Adrenal gland (tissue), 12 donors: ENCODE results near the gene SOHLH2. TPM values are rescaled to one million over a fixed set of nuclear protein-coding genes. Genes with fewer than 3 reads are reported as not detected.
A peak's percentile ranks its signal among the peaks of the same experiment; 100 is the strongest.

Source experiments
- DNase-seq, 7 donors: peaks; one replicate each; pipeline ENCODE4 v3.0.0-alpha.2; 2019 to 2020
- H3K27ac ChIP-seq, 5 donors: fragments of 200-600 bp; sonication (generic) in 4 of 5; 1 replicate in 3 of 5; 2 replicates in 2 of 5; pipeline versions ENCODE4 v1.5.1 to v1.8.0; 2016 to 2020; ENCODE audit warnings: mild to moderate bottlenecking in 1 of 5
- H3K27me3 ChIP-seq: fragments of 200-600 bp; 2 replicates; pipeline ENCODE4 v1.8.0; 2021
- H3K36me3 ChIP-seq, 2 donors: fragments of 200-600 bp; replicated peaks in 1 of 2; 1 replicate in 1 of 2; 2 replicates in 1 of 2; pipeline versions ENCODE4 v1.5.1 to v1.8.0; 2018 to 2022
- H3K4me1 ChIP-seq, 2 donors: fragments of 200-600 bp; replicated peaks in 1 of 2; 1 replicate in 1 of 2; 2 replicates in 1 of 2; pipeline versions ENCODE4 v1.5.1 to v1.8.0; 2018 to 2021
- H3K4me3 ChIP-seq, 4 donors: fragments of 200-600 bp; sonication (generic) in 3 of 4; one replicate each; pipeline ENCODE4 v1.5.1; 2016 to 2018
- H3K9me3 ChIP-seq, 3 donors: fragments of 200-600 bp; sonication (generic) in 1 of 3; replicated peaks in 1 of 3; 1 replicate in 2 of 3; 2 replicates in 1 of 3; pipeline versions ENCODE4 v1.5.1 to v1.8.0; 2016 to 2021
- POLR2A ChIP-seq, 2 donors: fragments of 450-650 bp; IDR thresholded peaks; one replicate each; pipeline ENCODE4 v1.6.1; 2017; ENCODE audit warnings: antibody characterized with exemption in 2 of 2, mild to moderate bottlenecking in 2 of 2, moderate library complexity in 1 of 2
- WGBS, 4 donors: extraction: QIAGEN DNeasy Blood & Tissue Kit in 2 of 4; methylation state at CpG; one replicate each; pipeline versions ENCODE4 v1.1.5 to v1.1.7; 2013 to 2017; 5-methylcytosine and 5-hydroxymethylcytosine counted together
- intact Hi-C, 2 donors: fragments of 100-400 bp; cut with DNase I; formaldehyde crosslinking; loops; one replicate each; pipeline versions ENCODE4 v1.14.1 to v1.15.0; 2022 to 2023
- polyA plus RNA-seq, 3 donors: library from polyadenylated mRNA; stranded (reverse); fragments of 200-250 nt in 2 of 3; fragments of 350-450 nt in 1 of 3; fragmentation: Illumina TruSeq in 1 of 3; extraction: RNeasy Lipid Tissue Mini Kit (QIAGEN cat#74804) in 1 of 3; gene quantifications; one replicate each; pipeline ENCODE4 v1.2.3, GENCODE V29; 2013 to 2014
- total RNA-seq, 9 donors: library from RNA; depleted of rRNA in 4 of 9; stranded (reverse); fragments of >200 nt in 4 of 9; fragments of 120-200 nt in 1 of 9; fragmentation: NEBNext Ultra II Directional in 1 of 9; extraction: Animal tissue kit (Norgen Biotek cat#: 25700) in 1 of 9; gene quantifications; one replicate each; pipeline versions ENCODE4 v1.1.0 to v1.2.4, GENCODE V29; 2013 to 2023
- TF ChIP-seq, protein P1 (sequence below), 6 experiments: fragments of 450-650 bp in 4 of 6; fragments of 200-600 bp in 2 of 6; sonication (generic) in 1 of 6; IDR thresholded peaks; 1 replicate in 5 of 6; 2 replicates in 1 of 6; pipeline versions ENCODE4 v1.5.1 to v1.8.0; 2016 to 2021; ENCODE audit warnings: antibody characterized with exemption in 6 of 6, mild to moderate bottlenecking in 2 of 6, moderate library complexity in 1 of 6
- donor health status: healthy with polysubstance abuse.
- donor health status: Bipolar disorder and iron deficiency.
- donor health status: DM: yes; HTN: yes; CAD: no.
- donor health status: DM: no; HTN: no; CAD: no.
- donor health status: DM: no; HTN: no; CAD: no.
- donor health status: DM: yes; HTN: yes; CAD: no.

The SOHLH2 gene
- total and polyA plus RNA-seq, 12 donors: 0.18 to 1.6 (median 0.67) TPM; not detected in 3

DNA sequence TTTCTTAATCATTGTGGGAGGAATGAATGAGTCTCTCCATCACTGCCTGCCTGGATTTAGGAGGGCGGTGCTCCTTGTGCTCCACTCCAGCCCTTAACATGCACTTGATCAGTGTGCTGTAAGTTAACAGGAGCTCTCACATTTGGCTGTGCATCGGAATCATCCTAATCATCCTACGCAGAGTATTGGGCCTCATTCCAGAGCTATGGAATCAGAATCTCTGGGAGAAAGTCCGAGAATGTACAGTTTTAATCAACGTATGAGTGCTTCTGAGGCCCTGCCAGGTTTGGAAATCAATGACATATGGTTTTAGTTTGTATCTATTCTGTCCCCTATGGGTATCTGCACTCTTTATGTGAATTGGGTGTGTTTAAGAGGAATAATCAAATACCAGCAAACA, 48.3 kb downstream of the SOHLH2 start:
- Histone ChIP-seq H3K36me3 (no peaks in the 10 kb centered on the region), H3K27me3 (no peaks in the 10 kb centered on the region), H3K9me3 (no peaks in the 10 kb centered on the region), H3K4me3 (no peak overlapping the region), H3K27ac (no peak overlapping the region), H3K4me1 (no peaks in the 10 kb centered on the region)
- DNase-seq: no peak
- WGBS, 4 donors: 71 to 87% (median 82%) methylated on average over 5 of the region's 5 CpGs
- intact Hi-C loops: no loop called here
- TF ChIP-seq, protein P1, sequence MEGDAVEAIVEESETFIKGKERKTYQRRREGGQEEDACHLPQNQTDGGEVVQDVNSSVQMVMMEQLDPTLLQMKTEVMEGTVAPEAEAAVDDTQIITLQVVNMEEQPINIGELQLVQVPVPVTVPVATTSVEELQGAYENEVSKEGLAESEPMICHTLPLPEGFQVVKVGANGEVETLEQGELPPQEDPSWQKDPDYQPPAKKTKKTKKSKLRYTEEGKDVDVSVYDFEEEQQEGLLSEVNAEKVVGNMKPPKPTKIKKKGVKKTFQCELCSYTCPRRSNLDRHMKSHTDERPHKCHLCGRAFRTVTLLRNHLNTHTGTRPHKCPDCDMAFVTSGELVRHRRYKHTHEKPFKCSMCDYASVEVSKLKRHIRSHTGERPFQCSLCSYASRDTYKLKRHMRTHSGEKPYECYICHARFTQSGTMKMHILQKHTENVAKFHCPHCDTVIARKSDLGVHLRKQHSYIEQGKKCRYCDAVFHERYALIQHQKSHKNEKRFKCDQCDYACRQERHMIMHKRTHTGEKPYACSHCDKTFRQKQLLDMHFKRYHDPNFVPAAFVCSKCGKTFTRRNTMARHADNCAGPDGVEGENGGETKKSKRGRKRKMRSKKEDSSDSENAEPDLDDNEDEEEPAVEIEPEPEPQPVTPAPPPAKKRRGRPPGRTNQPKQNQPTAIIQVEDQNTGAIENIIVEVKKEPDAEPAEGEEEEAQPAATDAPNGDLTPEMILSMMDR (IDR thresholded peaks at IDR 0.05): no peak
- no peak for TF ChIP-seq POLR2A (IDR thresholded peaks at IDR 0.05)

DNA sequence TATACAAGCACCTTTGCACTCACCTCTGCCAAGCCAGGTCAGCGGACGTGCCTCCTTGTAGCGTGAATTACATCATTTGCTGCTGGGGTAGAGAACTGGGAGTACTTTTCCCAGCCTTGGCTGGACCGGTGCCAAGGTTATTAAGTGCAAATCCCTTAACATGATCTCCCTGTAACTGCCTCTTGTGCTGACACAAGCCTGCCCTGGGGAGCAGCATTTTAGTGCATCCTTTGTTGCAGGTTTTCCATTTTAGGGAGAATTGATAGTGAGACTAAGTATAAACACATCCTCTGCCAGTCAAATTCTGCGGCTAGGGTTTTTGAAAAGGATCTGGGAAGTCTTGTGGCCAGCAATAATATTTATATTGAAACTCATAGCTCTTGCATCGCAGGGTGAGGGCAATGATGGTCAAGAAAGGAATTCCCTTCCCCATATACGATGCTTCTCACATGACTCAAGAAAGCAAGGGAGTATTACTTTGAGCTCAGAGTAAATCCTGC, 50.5 kb downstream of the SOHLH2 start:
- no peak for TF ChIP-seq POLR2A (IDR thresholded peaks at IDR 0.05)
- TF ChIP-seq, protein P1 (IDR thresholded peaks at IDR 0.05): no peak
- intact Hi-C loops: no loop called here
- WGBS, 4 donors: 52 to 59% (median 55%) methylated on average over 7 of the region's 7 CpGs

DNA sequence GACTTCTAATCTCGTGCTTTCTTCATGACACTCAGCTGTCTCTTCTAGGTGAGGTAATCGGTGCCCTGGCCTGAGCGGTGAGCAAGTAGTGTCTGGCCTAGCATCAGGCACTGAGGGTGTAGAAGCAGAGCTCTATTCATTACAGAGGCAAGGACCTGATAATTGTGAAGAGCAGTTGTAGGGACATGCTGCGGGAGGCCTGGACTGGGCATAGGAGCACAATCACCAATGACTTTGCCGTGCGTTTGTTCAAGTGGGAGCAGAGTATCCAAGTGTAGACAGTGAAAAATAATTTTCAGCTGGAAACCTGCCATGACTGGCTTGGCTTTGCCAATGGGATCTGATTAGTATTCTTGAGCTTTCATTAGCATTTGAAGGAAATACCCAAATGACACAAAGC, 51.1 kb downstream of the SOHLH2 start:
- intact Hi-C loops: no loop called here
- WGBS, 4 donors: 77 to 86% (median 79%) methylated on average over 6 of the region's 6 CpGs
- Histone ChIP-seq H3K27me3 (no peaks in the 10 kb centered on the region), H3K27ac (no peak overlapping the region), H3K4me3 (no peak overlapping the region), H3K9me3 (no peaks in the 10 kb centered on the region), H3K36me3 (no peaks in the 10 kb centered on the region), H3K4me1 (no peaks in the 10 kb centered on the region)
- no peak for TF ChIP-seq POLR2A (IDR thresholded peaks at IDR 0.05)
- TF ChIP-seq, protein P1 (IDR thresholded peaks at IDR 0.05): no peak
- DNase-seq: no peak

More for the DNA sequence above, 50.5 kb downstream of the SOHLH2 start:
- Histone ChIP-seq H3K4me1 (no peaks in the 10 kb centered on the region), H3K9me3 (no peaks in the 10 kb centered on the region), H3K27ac (no peak overlapping the region), H3K36me3 (no peaks in the 10 kb centered on the region), H3K4me3 (no peak overlapping the region), H3K27me3 (no peaks in the 10 kb centered on the region)
- peak in 5 of 7 donors; percentile 3 to 69 (median 23) for DNase-seq

DNA sequence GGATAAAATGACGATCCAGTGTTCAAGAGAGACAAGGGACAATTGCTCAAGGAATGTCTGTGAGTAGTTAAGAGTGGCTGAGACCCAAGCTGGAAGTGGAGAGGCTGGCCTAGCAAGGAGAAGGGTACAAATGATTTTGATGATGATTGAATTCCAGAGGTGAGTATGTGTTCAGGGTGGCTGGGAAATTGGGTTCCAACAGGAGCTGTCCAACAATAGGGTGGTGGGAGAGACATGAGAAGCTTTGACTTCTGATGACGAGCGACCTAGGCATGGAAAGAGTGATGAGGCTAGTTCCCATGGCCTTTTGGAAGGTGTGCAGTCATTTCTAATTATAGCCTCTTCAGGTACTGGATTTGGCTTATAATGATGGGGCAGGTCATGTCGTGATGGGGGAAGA, 54.1 kb downstream of the SOHLH2 start:
- WGBS, 4 donors: 72 to 85% (median 73%) methylated on average over 4 of the region's 4 CpGs

More for the DNA sequence above, 54.1 kb downstream of the SOHLH2 start:
- intact Hi-C loops: no loop called here
- Histone ChIP-seq H3K4me1 (no peaks in the 10 kb centered on the region), H3K27me3 (no peaks in the 10 kb centered on the region), H3K9me3 (no peaks in the 10 kb centered on the region), H3K27ac (no peak overlapping the region), H3K36me3 (no peaks in the 10 kb centered on the region), H3K4me3 (no peak overlapping the region)
- TF ChIP-seq, protein P1 (IDR thresholded peaks at IDR 0.05): no peak
- TF ChIP-seq POLR2A (IDR thresholded peaks at IDR 0.05): no peak
- DNase-seq: no peak
